ENCODE results near the gene NECTIN1.
A peak's percentile ranks its signal among the peaks of the same experiment; 100 is the strongest.

NECTIN1 gene

GRCh38 chr11:119668676-119669075 is 60.3 kb downstream of the NECTIN1 start:
- DNase-seq: no peak

- DNase-seq: peak; percentile 65
These were observed 62.4 kb downstream of the NECTIN1 start for GRCh38 chr11:119666463-119667131.

- no peak for DNase-seq
These were observed 62.9 kb downstream of the NECTIN1 start for GRCh38 chr11:119666061-119666460.

- DNase-seq: no peak
These were observed 64.1 kb downstream of the NECTIN1 start for GRCh38 chr11:119664701-119665420.

GRCh38 chr11:119664063-119664572 is 64.9 kb downstream of the NECTIN1 start:
- DNase-seq: peak; percentile 97

GRCh38 chr11:119663279-119663678 is 65.7 kb downstream of the NECTIN1 start:
- DNase-seq: peak; percentile 79

- no peak for DNase-seq
These were observed 67.8 kb downstream of the NECTIN1 start for GRCh38 chr11:119661226-119661625.

- peak; percentile 19 for DNase-seq
These were observed 68.9 kb downstream of the NECTIN1 start for GRCh38 chr11:119659971-119660723.

GRCh38 chr11:119652907-119653659 is 75.9 kb downstream of the NECTIN1 start:
- DNase-seq: no peak

- DNase-seq: no peak
These were observed 77.0 kb downstream of the NECTIN1 start for GRCh38 chr11:119651802-119652584.

GRCh38 chr11:119650251-119650650 is 78.7 kb downstream of the NECTIN1 start:
- peak; percentile 33 for DNase-seq

GRCh38 chr11:119647254-119647653 is 81.7 kb downstream of the NECTIN1 start:
- no peak for DNase-seq

GRCh38 chr11:119645018-119645417 is 84.0 kb downstream of the NECTIN1 start:
- no peak for DNase-seq

GRCh38 chr11:119644502-119644901 is 84.5 kb downstream of the NECTIN1 start:
- DNase-seq: no peak

- DNase-seq: no peak
These were observed 85.1 kb downstream of the NECTIN1 start for GRCh38 chr11:119643876-119644225.

GRCh38 chr11:119643212-119643875 is 85.7 kb downstream of the NECTIN1 start:
- peak; percentile 18 for DNase-seq

GRCh38 chr11:119641983-119642745 is 86.8 kb downstream of the NECTIN1 start:
- DNase-seq: peak; percentile 75

- DNase-seq: peak; percentile 25
These were observed 88.5 kb downstream of the NECTIN1 start for GRCh38 chr11:119640541-119640940.

- no peak for DNase-seq
These were observed 89.3 kb downstream of the NECTIN1 start for GRCh38 chr11:119639642-119640205.

- DNase-seq: no peak
These were observed 90.1 kb downstream of the NECTIN1 start for GRCh38 chr11:119638851-119639250.
